VCaP (cell line): ENCODE results near the gene EBF4.
A peak's percentile ranks its signal among the peaks of the same experiment; 100 is the strongest.

Source experiments
- H3K27ac ChIP-seq: fragments of 450-650 bp; 2 replicates; pipeline ENCODE4 v1.5.1; 2017
- TF ChIP-seq, protein P1 (sequence below): fragments of 450-650 bp; conservative IDR thresholded peaks from 2 replicates; pipeline ENCODE4 v1.5.1; 2017; ENCODE audit warnings: mild to moderate bottlenecking, moderate library complexity

EBF4 gene

DNA sequence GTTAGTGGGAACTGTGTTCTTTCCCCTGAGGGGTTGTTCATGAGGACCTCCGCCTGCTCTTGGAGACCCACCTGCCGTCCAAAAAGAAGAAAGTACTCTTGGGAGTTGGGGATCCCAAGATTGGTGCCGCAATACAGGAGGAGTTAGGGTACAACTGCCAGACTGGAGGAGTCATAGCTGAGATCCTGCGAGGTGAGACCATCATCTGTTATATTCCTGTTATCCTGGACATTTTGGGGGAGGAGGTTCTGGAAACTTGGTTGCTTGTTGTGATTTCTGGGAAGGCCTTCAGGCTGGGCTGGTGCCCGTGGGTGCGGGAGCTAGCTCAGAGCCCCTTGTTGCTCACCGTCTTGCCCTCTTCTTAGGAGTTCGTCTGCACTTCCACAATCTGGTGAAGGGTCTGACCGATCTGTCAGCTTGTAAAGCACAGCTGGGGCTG, 38.2 kb upstream of the EBF4 start:
- TF ChIP-seq, protein P1, sequence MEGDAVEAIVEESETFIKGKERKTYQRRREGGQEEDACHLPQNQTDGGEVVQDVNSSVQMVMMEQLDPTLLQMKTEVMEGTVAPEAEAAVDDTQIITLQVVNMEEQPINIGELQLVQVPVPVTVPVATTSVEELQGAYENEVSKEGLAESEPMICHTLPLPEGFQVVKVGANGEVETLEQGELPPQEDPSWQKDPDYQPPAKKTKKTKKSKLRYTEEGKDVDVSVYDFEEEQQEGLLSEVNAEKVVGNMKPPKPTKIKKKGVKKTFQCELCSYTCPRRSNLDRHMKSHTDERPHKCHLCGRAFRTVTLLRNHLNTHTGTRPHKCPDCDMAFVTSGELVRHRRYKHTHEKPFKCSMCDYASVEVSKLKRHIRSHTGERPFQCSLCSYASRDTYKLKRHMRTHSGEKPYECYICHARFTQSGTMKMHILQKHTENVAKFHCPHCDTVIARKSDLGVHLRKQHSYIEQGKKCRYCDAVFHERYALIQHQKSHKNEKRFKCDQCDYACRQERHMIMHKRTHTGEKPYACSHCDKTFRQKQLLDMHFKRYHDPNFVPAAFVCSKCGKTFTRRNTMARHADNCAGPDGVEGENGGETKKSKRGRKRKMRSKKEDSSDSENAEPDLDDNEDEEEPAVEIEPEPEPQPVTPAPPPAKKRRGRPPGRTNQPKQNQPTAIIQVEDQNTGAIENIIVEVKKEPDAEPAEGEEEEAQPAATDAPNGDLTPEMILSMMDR, result no peak
- H3K27ac ChIP-seq, result peak overlapping the region; percentile 98

DNA sequence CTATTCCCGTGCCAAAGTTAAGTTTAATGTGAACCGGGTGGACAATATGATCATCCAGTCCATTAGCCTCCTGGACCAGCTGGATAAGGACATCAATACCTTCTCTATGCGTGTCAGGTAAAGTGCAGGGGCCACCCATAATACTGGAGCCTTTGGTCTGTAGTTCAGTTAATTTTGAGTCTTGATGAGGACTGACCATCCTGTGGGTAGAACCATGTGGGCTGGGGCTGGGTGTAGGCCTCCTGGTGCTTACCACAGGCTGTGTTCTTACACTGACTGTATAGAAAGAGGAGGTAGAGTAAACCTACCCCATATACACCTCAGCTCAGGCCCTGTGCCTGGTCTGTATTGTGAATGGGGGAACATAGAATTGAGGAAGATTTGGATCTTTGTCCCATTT, 37.7 kb upstream of the EBF4 start:
- TF ChIP-seq, protein P1, result no peak
- H3K27ac ChIP-seq, result peak overlapping the region; percentile 98

DNA sequence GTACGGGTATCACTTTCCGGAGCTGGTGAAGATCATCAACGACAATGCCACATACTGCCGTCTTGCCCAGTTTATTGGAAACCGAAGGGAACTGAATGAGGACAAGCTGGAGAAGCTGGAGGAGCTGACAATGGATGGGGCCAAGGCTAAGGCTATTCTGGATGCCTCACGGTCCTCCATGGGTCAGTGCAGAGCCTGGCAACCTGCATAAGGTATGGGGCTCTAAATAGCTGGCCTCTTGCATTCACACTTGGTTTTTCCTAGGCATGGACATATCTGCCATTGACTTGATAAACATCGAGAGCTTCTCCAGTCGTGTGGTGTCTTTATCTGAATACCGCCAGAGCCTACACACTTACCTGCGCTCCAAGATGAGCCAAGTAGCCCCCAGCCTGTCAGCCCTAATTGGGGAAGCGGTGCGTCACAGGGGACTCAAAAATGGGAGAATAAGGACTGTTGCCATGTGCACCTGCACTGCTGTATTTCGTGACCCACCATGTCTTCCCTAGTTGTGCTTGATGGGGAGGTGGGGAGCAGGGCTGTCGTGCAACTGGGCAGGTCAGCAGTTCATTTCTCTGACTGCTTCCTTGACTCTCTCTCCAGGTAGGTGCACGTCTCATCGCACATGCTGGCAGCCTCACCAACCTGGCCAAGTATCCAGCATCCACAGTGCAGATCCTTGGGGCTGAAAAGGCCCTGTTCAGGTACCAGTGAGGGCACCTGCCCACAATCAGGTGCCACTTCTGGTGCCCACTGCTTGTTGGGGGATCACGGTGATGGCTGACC, 37.1 kb upstream of the EBF4 start:
- TF ChIP-seq, protein P1, result no peak
- peak overlapping the region; percentile 98 for H3K27ac ChIP-seq

DNA sequence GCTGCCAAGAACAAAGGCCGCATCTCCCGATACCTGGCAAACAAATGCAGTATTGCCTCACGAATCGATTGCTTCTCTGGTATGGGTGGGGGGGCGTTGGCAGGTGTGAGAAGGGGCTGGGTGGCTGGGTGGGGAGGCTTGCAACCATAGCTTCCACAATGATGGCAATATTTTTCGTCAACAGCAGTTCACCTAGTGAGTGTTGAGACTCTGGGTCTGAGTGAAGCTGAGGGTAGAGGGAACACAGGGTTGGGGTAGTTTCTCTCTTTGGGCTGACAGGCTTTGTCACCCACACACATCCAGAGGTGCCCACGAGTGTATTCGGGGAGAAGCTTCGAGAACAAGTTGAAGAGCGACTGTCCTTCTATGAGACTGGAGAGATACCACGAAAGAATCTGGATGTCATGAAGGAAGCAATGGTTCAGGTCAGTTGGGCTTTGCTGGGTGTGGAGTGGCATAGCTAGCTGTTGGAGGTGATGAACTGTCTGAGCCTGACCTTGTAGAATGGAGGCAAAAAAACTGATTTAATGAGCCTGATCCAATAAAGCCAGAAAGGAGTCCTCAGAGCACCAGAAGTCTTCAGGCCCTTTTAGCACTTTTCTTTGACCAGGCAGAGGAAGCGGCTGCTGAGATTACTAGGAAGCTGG, 36.0 kb upstream of the EBF4 start:
- TF ChIP-seq, protein P1, result no peak
- no peak overlapping the region for H3K27ac ChIP-seq

DNA sequence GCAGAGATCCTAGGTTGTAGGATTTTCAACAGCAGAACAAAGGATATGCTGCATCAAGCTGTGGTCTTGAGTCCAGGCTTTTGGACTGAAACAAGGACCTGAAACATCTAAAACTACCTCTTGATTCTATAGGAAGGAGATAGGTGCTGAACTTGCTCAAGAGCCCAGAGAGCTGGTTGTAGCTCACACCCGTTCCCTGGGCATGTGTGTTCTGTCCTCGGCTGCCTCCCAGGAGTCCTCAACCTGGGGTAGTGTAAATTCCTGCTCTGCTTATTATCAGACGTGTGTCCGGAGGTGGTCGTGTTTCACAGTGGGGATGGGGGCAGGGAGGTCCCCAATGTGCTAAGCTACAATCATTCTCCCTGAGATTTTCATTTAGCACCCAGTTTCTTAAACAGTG, 35.3 kb upstream of the EBF4 start:
- H3K27ac ChIP-seq, result no peak overlapping the region
- TF ChIP-seq, protein P1, result no peak

DNA sequence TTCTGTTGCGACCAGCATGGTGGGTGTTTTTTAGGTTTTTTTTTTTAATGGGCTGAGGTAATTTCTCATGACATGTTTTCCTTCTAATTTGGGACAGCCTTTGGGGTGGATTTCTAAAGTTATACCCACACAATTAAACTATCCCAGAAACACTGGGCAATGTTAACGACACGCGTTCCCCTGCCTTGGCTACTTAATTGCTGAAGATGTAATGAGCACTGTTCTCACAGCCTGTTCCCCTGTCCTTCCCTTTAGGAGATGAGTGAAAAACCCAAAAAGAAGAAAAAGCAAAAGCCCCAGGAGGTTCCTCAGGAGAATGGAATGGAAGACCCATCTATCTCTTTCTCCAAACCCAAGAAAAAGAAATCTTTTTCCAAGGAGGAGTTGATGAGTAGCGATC, 34.9 kb upstream of the EBF4 start:
- no peak overlapping the region for H3K27ac ChIP-seq
- TF ChIP-seq, protein P1, result no peak

DNA sequence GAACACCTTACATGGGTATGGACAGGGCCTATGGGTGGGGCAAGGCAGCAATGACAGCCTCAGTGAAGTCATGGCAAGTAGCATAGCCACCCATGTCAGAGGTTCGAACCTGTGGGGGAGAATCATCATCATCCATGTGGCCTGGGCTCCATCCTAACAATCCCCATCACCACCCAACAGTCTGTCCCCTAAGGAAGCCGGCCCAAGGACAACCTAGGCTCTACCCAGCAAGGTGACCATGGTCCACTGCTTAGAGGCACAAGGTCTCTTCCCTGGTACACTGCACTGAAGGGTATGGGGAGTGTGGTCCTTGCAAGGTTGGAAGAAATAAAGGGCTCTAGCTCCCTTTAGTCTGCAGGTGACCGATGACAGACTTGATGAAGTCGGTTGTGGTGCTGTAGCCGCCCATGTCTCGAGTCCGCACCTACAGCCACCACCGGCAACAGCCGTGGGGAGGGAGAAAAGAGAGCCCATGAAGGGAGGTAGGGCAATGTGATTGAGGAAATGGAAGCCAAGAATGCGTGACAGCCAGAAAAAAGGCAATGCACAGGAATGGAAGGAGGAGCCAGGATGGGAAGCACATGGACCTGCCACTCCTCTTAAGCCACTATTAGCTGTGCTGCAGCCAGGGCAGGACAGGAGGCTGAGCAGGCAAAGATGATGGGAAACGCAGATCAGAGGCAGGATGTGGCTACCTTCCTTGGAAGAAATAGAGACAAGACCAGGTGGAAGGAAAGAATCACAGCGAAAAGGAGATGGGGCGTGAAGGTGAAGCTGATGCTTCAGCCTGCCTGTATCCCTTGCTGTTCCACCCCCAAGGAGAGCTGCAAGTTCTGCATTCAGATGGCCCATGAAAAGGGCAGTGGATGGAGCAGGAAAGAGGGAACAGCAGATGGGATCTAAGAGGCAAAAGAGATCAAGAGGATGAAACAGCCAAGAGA, 33.9 kb upstream of the EBF4 start:
- TF ChIP-seq, protein P1, result no peak

More for the DNA sequence above, 33.9 kb upstream of the EBF4 start:
- no peak overlapping the region for H3K27ac ChIP-seq
